SK-N-SH (cell line): ENCODE data around the gene CKMT2. TPM values are rescaled to one million over a fixed set of nuclear protein-coding genes. Genes with fewer than 3 reads are reported as not detected.

ENCODE experiments used
- CTCF ChIA-PET: fragments of 300-600, 350-600 bp; formaldehyde crosslinking; extraction: SDS; loops from one replicate; lab custom pipeline; 2021; lab: Yijun Ruan, JAX
- POLR2A ChIA-PET: fragments of 350-600 bp; sonication (Branson Sonifier 250); formaldehyde crosslinking; extraction: SDS; loops from one replicate; lab custom pipeline; 2020; ENCODE audit warnings: antibody characterized with exemption, inconsistent platforms; lab: Yijun Ruan, JAX
- DNase-seq: peaks from one replicate; pipeline ENCODE4 v3.0.0; 2012
- H2AFZ ChIP-seq: fragments of 200-600 bp; sonication (generic); 2 replicates; pipeline ENCODE4 v1.8.1; 2016; ENCODE audit warnings: antibody characterized with exemption, mild to moderate bottlenecking, low read depth
- H3F3A ChIP-seq: fragments of 200-600 bp; sonication (generic); replicated peaks from 2 replicates; pipeline ENCODE3; 2016; ENCODE audit warnings: antibody characterized with exemption, mild to moderate bottlenecking; ENCODE audit not compliant: insufficient read depth
- H3K27ac ChIP-seq, 2 experiments: fragments of 200-500 bp in 1 of 2; fragments of 200-600 bp in 1 of 2; sonication (Bioruptor generic) in 1 of 2; sonication (generic), shearing (Covaris generic) in 1 of 2; 2 replicates each; pipeline versions ENCODE4 v1.5.1 to v1.6.1; 2014 to 2016; ENCODE audit warnings: low read depth in 2 of 2, inconsistent platforms in 1 of 2, low read length in 1 of 2, mild to moderate bottlenecking in 1 of 2, mixed read lengths in 1 of 2
- H3K27me3 ChIP-seq: fragments of 200-600 bp; sonication (generic), shearing (Covaris generic); 2 replicates; pipeline ENCODE4 v1.6.1; 2016; ENCODE audit warnings: mixed run types; ENCODE audit not compliant: insufficient read depth
- H3K36me3 ChIP-seq, 2 experiments: fragments of 200-500 bp in 1 of 2; fragments of 200-600 bp in 1 of 2; sonication (Bioruptor generic) in 1 of 2; sonication (generic) in 1 of 2; replicated peaks in 1 of 2; 2 replicates each; pipeline versions ENCODE3 to v1.5.1; 2014 to 2016; ENCODE audit warnings: low read length in 1 of 2, mild to moderate bottlenecking in 1 of 2; ENCODE audit not compliant: insufficient read depth in 2 of 2, control insufficient read depth in 1 of 2
- H3K4me1 ChIP-seq, 2 experiments: fragments of 200-500 bp in 1 of 2; fragments of 200-600 bp in 1 of 2; sonication (Bioruptor generic) in 1 of 2; sonication (generic), shearing (Covaris generic) in 1 of 2; 2 replicates each; pipeline versions ENCODE4 v1.5.1 to v1.6.1; 2014 to 2016; ENCODE audit warnings: low read depth in 1 of 2, low read length in 1 of 2, mixed run types in 1 of 2; ENCODE audit not compliant: insufficient read depth in 2 of 2, control insufficient read depth in 1 of 2
- H3K4me2 ChIP-seq: fragments of 200-600 bp; sonication (generic), shearing (Covaris generic); 2 replicates; pipeline ENCODE4 v1.6.1; 2017; ENCODE audit warnings: mixed run types
- H3K4me3 ChIP-seq, 2 experiments: fragments of 200-500 bp in 1 of 2; fragments of 200-600 bp in 1 of 2; sonication (Bioruptor generic) in 1 of 2; sonication (generic), shearing (Covaris generic) in 1 of 2; 2 replicates each; pipeline versions ENCODE4 v1.5.1 to v1.8.1; 2014 to 2016; ENCODE audit warnings: low read depth in 2 of 2, inconsistent platforms in 1 of 2, low read length in 1 of 2, mild to moderate bottlenecking in 1 of 2, mixed read lengths in 1 of 2, moderate library complexity in 1 of 2
- H3K79me2 ChIP-seq: fragments of 200-600 bp; sonication (generic); 2 replicates; pipeline ENCODE4 v1.8.1; 2017; ENCODE audit warnings: mild to moderate bottlenecking; ENCODE audit not compliant: insufficient read depth
- H3K9ac ChIP-seq: fragments of 200-600 bp; sonication (generic); 2 replicates; pipeline ENCODE4 v1.6.1; 2017; ENCODE audit warnings: mixed run types
- H3K9me2 ChIP-seq: fragments of 200-600 bp; sonication (generic); 2 replicates; pipeline ENCODE4 v1.6.1; 2017; ENCODE audit warnings: mixed run types
- H3K9me3 ChIP-seq: fragments of 200-600 bp; sonication (generic); 2 replicates; pipeline ENCODE4 v1.6.1; 2017; ENCODE audit warnings: mixed run types, mild to moderate bottlenecking, moderate library complexity
- H4K20me1 ChIP-seq: fragments of 200-600 bp; sonication (generic); 2 replicates; pipeline ENCODE4 v1.6.1; 2017; ENCODE audit warnings: mild to moderate bottlenecking, mixed run types; ENCODE audit not compliant: insufficient read depth
- CHD2 ChIP-seq: fragments of 150-350 bp; IDR thresholded peaks from 2 replicates; pipeline ENCODE4 v1.6.1; 2018; ENCODE audit warnings: low read length; ENCODE audit not compliant: partially characterized antibody
- POLR2AphosphoS5 ChIP-seq: IDR thresholded peaks from 2 replicates; pipeline ENCODE4 v1.6.1; 2012; ENCODE audit warnings: low read depth, low read length
- RXRA ChIP-seq: IDR thresholded peaks from 2 replicates; pipeline ENCODE4 v1.4.0; 2012; ENCODE audit warnings: low read depth, mild to moderate bottlenecking, borderline replicate concordance
- SIN3A ChIP-seq: IDR thresholded peaks from 2 replicates; pipeline ENCODE4 v1.6.1; 2012; ENCODE audit warnings: low read depth, mild to moderate bottlenecking, low read length, moderate library complexity, borderline replicate concordance
- SMC3 ChIP-seq: IDR thresholded peaks from 2 replicates; pipeline ENCODE4 v1.6.1; 2012; ENCODE audit warnings: low read depth, low read length, improper control_type of control experiment
- TCF12 ChIP-seq: IDR thresholded peaks from 2 replicates; pipeline ENCODE4 v1.4.0; 2012
- TEAD4 ChIP-seq: IDR thresholded peaks from 2 replicates; pipeline ENCODE4 v1.4.0; 2012; ENCODE audit warnings: mild to moderate bottlenecking, borderline replicate concordance; ENCODE audit not compliant: insufficient read depth
- WGBS: methylation state at CpG from one replicate; pipeline ENCODE4 v1.1.6; 2017; ENCODE audit warnings: low lambda C conversion rate; 5-methylcytosine and 5-hydroxymethylcytosine counted together
- polyA plus RNA-seq, 3 experiments: library from polyadenylated mRNA; depleted of rRNA; stranded (reverse); fragments of >200 nt; gene quantifications; 2 replicates each; pipeline ENCODE4 v1.2.3, GENCODE V29; 2012
- TF ChIP-seq, protein P1 (sequence below): fragments of 150-350 bp; IDR thresholded peaks from 2 replicates; pipeline ENCODE4 v1.6.1; 2017; ENCODE audit warnings: antibody characterized with exemption, low read length, low read depth, borderline replicate concordance
- TF ChIP-seq, protein P2 (sequence below): fragments of 200-600 bp; sonication (generic); IDR thresholded peaks from 2 replicates; pipeline ENCODE4 v1.6.1; 2017; ENCODE audit warnings: antibody characterized with exemption, mild to moderate bottlenecking, moderate library complexity
- TF ChIP-seq, protein P3 (sequence below): IDR thresholded peaks from 2 replicates; pipeline ENCODE4 v1.4.0; 2012; ENCODE audit warnings: low read depth, borderline replicate concordance
- TF ChIP-seq, protein P4 (sequence below): fragments of 150-350 bp; IDR thresholded peaks from 2 replicates; pipeline ENCODE4 v1.6.1; 2016; ENCODE audit warnings: mild to moderate bottlenecking, low read depth, low read length
- TF ChIP-seq, protein P5 (sequence below): IDR thresholded peaks from 2 replicates; pipeline ENCODE4; 2012

CKMT2 gene
- polyA plus RNA-seq, 1 of the 3 experiments (the other 2 are of a cell fraction): not detected

DNA sequence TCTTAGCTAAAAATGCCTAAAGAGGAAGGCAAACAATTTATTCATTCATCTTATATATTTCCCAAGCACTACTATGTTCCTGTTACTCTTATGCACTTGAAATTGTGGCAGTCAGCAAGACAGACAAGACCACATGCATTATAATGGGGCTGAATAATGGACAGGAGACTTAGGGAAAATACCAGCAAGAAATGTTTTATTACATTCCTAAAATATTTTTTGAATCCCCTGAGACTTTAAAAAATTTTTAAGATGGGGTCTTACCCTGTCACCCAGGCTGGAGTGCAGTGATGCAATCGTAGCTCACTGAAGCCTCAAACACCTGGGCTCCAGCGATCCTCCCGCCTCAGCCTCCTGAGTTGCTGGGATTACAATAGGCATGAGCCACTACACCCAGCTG, 81.5 kb downstream of the CKMT2 start:
- no peaks in the 10 kb centered on the region for H3K4me1 ChIP-seq
- H2AFZ ChIP-seq: no peak overlapping the region
- POLR2A ChIA-PET: no interaction called here
- 95% methylated on average over 3 of the region's 3 CpGs for WGBS
- TF ChIP-seq, protein P1, sequence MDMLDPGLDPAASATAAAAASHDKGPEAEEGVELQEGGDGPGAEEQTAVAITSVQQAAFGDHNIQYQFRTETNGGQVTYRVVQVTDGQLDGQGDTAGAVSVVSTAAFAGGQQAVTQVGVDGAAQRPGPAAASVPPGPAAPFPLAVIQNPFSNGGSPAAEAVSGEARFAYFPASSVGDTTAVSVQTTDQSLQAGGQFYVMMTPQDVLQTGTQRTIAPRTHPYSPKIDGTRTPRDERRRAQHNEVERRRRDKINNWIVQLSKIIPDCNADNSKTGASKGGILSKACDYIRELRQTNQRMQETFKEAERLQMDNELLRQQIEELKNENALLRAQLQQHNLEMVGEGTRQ: no peak
- TF ChIP-seq, protein P2, sequence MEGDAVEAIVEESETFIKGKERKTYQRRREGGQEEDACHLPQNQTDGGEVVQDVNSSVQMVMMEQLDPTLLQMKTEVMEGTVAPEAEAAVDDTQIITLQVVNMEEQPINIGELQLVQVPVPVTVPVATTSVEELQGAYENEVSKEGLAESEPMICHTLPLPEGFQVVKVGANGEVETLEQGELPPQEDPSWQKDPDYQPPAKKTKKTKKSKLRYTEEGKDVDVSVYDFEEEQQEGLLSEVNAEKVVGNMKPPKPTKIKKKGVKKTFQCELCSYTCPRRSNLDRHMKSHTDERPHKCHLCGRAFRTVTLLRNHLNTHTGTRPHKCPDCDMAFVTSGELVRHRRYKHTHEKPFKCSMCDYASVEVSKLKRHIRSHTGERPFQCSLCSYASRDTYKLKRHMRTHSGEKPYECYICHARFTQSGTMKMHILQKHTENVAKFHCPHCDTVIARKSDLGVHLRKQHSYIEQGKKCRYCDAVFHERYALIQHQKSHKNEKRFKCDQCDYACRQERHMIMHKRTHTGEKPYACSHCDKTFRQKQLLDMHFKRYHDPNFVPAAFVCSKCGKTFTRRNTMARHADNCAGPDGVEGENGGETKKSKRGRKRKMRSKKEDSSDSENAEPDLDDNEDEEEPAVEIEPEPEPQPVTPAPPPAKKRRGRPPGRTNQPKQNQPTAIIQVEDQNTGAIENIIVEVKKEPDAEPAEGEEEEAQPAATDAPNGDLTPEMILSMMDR: no peak
- no peak for TF ChIP-seq SMC3
- TF ChIP-seq, protein P3, sequence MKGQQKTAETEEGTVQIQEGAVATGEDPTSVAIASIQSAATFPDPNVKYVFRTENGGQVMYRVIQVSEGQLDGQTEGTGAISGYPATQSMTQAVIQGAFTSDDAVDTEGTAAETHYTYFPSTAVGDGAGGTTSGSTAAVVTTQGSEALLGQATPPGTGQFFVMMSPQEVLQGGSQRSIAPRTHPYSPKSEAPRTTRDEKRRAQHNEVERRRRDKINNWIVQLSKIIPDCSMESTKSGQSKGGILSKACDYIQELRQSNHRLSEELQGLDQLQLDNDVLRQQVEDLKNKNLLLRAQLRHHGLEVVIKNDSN: no peak
- TF ChIP-seq RXRA: no peak
- TF ChIP-seq, protein P4, sequence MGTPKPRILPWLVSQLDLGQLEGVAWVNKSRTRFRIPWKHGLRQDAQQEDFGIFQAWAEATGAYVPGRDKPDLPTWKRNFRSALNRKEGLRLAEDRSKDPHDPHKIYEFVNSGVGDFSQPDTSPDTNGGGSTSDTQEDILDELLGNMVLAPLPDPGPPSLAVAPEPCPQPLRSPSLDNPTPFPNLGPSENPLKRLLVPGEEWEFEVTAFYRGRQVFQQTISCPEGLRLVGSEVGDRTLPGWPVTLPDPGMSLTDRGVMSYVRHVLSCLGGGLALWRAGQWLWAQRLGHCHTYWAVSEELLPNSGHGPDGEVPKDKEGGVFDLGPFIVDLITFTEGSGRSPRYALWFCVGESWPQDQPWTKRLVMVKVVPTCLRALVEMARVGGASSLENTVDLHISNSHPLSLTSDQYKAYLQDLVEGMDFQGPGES: no peak
- no peak overlapping the region for H3K4me2 ChIP-seq
- no peaks in the 10 kb centered on the region for H3K9me2 ChIP-seq
- no peak overlapping the region for H3K4me3 ChIP-seq
- DNase-seq: no peak
- H3K36me3 ChIP-seq: peaks cover 37 to 43% of the 10 kb centered on the region in 2 experiments
- no peaks in the 10 kb centered on the region for H4K20me1 ChIP-seq
- H3K9me3 ChIP-seq: no peaks in the 10 kb centered on the region
- peaks cover 7% of the 10 kb centered on the region for H3F3A ChIP-seq
- H3K79me2 ChIP-seq: no peaks in the 10 kb centered on the region
- H3K27me3 ChIP-seq: no peaks in the 10 kb centered on the region
- CTCF ChIA-PET: interaction anchor here (0.8 to 0.9 kb wide), 2 partner anchors 15 to 920 kb away, joined by 3 read pairs; no protein-coding TSS in a partner anchor
- H3K27ac ChIP-seq: no peak overlapping the region
- H3K9ac ChIP-seq: no peak overlapping the region

DNA sequence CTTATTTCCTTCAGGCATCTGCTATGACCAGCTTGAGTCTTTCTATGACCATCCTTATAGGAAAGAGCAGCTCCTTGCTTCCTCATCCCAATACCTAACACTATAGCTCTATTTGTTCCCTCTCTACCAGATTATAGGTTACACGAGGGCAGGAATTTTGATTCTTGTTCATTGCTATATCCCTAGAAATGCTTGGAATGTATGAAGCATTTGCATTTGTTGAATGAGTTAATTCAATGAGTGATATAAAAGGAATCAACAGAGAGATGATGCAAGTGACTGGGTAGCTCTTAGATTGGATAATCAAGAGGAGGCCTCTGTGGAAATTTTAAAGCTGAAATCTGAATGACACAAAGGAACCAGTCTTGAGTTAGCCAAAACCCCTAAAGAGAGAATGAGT, 82.2 kb downstream of the CKMT2 start:
- Histone ChIP-seq H3K4me3 (no peak overlapping the region), H3F3A (peaks cover 7% of the 10 kb centered on the region), H3K36me3 (peaks cover 35 to 37% of the 10 kb centered on the region in 2 experiments), H3K9ac (no peak overlapping the region), H3K4me2 (no peak overlapping the region), H3K27ac (no peak overlapping the region), H3K4me1 (no peaks in the 10 kb centered on the region), H3K27me3 (no peaks in the 10 kb centered on the region), H4K20me1 (no peaks in the 10 kb centered on the region), H2AFZ (no peak overlapping the region), H3K9me2 (no peaks in the 10 kb centered on the region), H3K9me3 (no peaks in the 10 kb centered on the region), H3K79me2 (no peaks in the 10 kb centered on the region)
- POLR2A ChIA-PET: interaction anchor here (0.6 kb wide), 1 partner anchor 113 kb away, joined by 3 read pairs; no protein-coding TSS in a partner anchor
- 78% methylated on average over 1 of the region's 1 CpG for WGBS
- CTCF ChIA-PET: interaction anchor here (0.8 to 1.3 kb wide), 3 partner anchors 11 to 920 kb away, joined by 3 to 4 read pairs (median 3); no protein-coding TSS in a partner anchor
- TF ChIP-seq POLR2AphosphoS5: no peak
- TF ChIP-seq, protein P5, sequence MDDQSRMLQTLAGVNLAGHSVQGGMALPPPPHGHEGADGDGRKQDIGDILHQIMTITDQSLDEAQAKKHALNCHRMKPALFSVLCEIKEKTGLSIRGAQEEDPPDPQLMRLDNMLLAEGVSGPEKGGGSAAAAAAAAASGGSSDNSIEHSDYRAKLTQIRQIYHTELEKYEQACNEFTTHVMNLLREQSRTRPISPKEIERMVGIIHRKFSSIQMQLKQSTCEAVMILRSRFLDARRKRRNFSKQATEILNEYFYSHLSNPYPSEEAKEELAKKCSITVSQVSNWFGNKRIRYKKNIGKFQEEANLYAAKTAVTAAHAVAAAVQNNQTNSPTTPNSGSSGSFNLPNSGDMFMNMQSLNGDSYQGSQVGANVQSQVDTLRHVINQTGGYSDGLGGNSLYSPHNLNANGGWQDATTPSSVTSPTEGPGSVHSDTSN: no peak
- no peak for TF ChIP-seq CHD2
- TF ChIP-seq TCF12: no peak
- TF ChIP-seq TEAD4: peak; percentile 24; the same call in 1 of the 2 replicates
- TF ChIP-seq SIN3A: no peak
- no peak for DNase-seq
